Caco-2 (cell line): ENCODE data around the gene SLC12A8. TPM values are rescaled to one million over a fixed set of nuclear protein-coding genes. Genes with fewer than 3 reads are reported as not detected.

Experiments used
- BruUV-seq: library from RNA; stranded (reverse); fragments of 400-500 nt; replicated peaks from 2 replicates; lab custom pipeline; 2021; lab: Mats Ljungman, UMichigan
- CTCF ChIA-PET: fragments of 300-600 bp; sonication (Branson Sonifier 250); formaldehyde crosslinking; loops from one replicate; lab custom pipeline; 2022; ENCODE audit warnings: antibody characterized with exemption; lab: Charles Lee
- POLR2A ChIA-PET: fragments of 300-600 bp; sonication (Branson Sonifier 250); formaldehyde crosslinking; loops from one replicate; lab custom pipeline; 2022; ENCODE audit warnings: antibody characterized with exemption; lab: Charles Lee
- DNase-seq, 2 experiments: peaks; one replicate each; pipeline versions ENCODE4 v3.0.0 to v3.0.0-alpha.2; 2020 to 2022
- H3K27me3 ChIP-seq: replicated peaks from 2 replicates; pipeline ENCODE4 v1.6.0; 2011; ENCODE audit warnings: low read length; ENCODE audit not compliant: control insufficient read depth, insufficient read depth
- H3K36me3 ChIP-seq: 2 replicates; pipeline ENCODE4 v1.5.1; 2011; ENCODE audit warnings: low read length; ENCODE audit not compliant: control insufficient read depth, insufficient read depth
- H3K4me1 ChIP-seq: fragments of 250-450 bp; sonication (Bioruptor Pico); 2 replicates; pipeline ENCODE4 v1.5.1; 2020; ENCODE audit warnings: mild to moderate bottlenecking
- H3K4me3 ChIP-seq: 2 replicates; pipeline ENCODE4 v1.5.1; 2011; ENCODE audit warnings: low read depth, mild to moderate bottlenecking, control low read depth, low read length
- H3K9me3 ChIP-seq: fragments of 250-450 bp; sonication (Bioruptor Pico); 2 replicates; pipeline ENCODE4 v1.5.1; 2020; ENCODE audit warnings: mild to moderate bottlenecking, moderate library complexity
- H3K27ac Mint-ChIP-seq: one replicate; pipeline ENCODE4 v1.8.0; 2022; ENCODE audit warnings: mixed read lengths; ENCODE audit not compliant: unreplicated experiment
- H3K27me3 Mint-ChIP-seq: one replicate; pipeline ENCODE4 v1.8.0; 2022; ENCODE audit warnings: mixed read lengths; ENCODE audit not compliant: insufficient read depth, unreplicated experiment
- H3K36me3 Mint-ChIP-seq: one replicate; pipeline ENCODE4 v1.8.0; 2022; ENCODE audit warnings: mild to moderate bottlenecking, mixed read lengths; ENCODE audit not compliant: insufficient read depth, unreplicated experiment
- H3K4me1 Mint-ChIP-seq: one replicate; pipeline ENCODE4 v1.8.0; 2022; ENCODE audit warnings: low read depth, mixed read lengths; ENCODE audit not compliant: unreplicated experiment
- H3K4me3 Mint-ChIP-seq: one replicate; pipeline ENCODE4 v1.8.0; 2022; ENCODE audit warnings: mild to moderate bottlenecking, moderate library complexity, mixed read lengths; ENCODE audit not compliant: unreplicated experiment
- H3K9me3 Mint-ChIP-seq: one replicate; pipeline ENCODE4 v1.8.0; 2022; ENCODE audit warnings: mixed read lengths; ENCODE audit not compliant: unreplicated experiment
- CTCF ChIP-seq, 2 experiments: fragments of 200-600 bp in 1 of 2; IDR thresholded peaks; 1 replicate in 1 of 2; 2 replicates in 1 of 2; pipeline versions ENCODE4 v1.5.1 to v1.8.0; 2011 to 2022; ENCODE audit warnings: antibody characterized with exemption in 1 of 2, control low read depth in 1 of 2, inconsistent platforms in 1 of 2, low read depth in 1 of 2, low read length in 1 of 2, mild to moderate bottlenecking in 1 of 2, moderate library complexity in 1 of 2; ENCODE audit not compliant: insufficient read depth in 1 of 2, severe bottlenecking in 1 of 2, unreplicated experiment in 1 of 2
- intact Hi-C: fragments of 100-400 bp; cut with micrococcal nuclease; formaldehyde crosslinking; loops from one replicate; pipeline ENCODE4 v1.10.0; 2022; ENCODE audit not compliant: unreplicated experiment
- total RNA-seq: library from RNA; stranded (reverse); gene quantifications from 2 replicates; pipeline ENCODE4 v1.2.3, GENCODE V29; 2022

SLC12A8 gene
- total RNA-seq, 1 experiment from 2014 or later: 23.3 TPM

GRCh38 chr3:125110876-125111480 is 101.6 kb downstream of the SLC12A8 start:
- no TSS peak for BruUV-seq
- ChIA-PET CTCF (no interaction called here), POLR2A (no interaction called here)
- Mint-ChIP-seq H3K4me1 (peaks cover 8% of the 10 kb centered on the region), H3K9me3 (no peaks in the 10 kb centered on the region), H3K36me3 (no peaks in the 10 kb centered on the region), H3K27me3 (no peaks in the 10 kb centered on the region), H3K27ac (no peak overlapping the region), H3K4me3 (no peak overlapping the region)
- Histone ChIP-seq H3K4me3 (no peak overlapping the region), H3K36me3 (no peaks in the 10 kb centered on the region), H3K4me1 (peaks cover 5% of the 10 kb centered on the region; the same call in 1 of the 2 replicates), H3K27me3 (no peaks in the 10 kb centered on the region), H3K9me3 (no peaks in the 10 kb centered on the region)
- no peak for DNase-seq
- no peak for TF ChIP-seq CTCF (IDR thresholded peaks at IDR 0.05; ENCODE audit: insufficient read depth in 1 of 2, low read depth in 1 of 2, low read length in 1 of 2, severe bottlenecking in 1 of 2, unreplicated experiment in 1 of 2)
- intact Hi-C loops: no loop called here

DNA sequence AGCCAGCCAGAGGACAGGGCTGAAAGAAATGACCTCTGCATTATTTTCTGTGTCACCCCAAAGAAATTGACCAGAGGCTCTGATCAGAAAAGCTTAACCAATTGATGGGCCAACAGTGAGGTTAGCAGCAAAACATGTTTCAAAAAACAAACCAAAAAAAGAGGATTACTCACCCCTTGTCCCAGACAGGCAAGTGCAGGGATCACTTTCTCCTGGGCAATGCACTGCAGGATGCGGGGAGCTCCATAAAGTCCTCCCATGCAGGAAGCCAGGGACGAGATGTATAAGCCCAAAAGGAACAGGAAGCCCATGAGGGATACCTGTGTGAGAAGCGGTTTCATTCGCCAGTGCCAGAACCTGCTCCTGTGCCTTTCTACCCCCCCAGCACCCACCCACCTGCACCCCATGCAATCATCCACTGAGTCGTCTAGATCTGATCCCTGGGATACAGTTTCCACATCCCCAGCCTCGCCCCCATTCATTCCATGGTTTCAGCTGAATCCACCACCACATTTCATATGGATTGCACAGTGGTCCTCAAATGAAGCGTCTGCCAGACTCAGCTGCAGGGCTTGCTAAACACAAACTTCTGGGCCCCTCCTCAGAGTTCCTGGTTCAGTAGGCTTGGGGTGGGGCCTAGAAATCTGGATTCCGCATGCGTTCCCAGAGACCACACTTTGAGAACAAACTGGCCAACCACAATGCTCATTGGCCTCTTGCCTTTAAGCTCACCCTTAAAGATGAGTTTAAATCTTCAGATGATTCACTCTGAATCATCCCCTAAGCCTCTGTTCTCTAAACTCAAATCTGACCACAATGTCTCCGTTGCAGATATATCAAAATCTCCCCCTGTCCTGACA is 102.3 kb downstream of the SLC12A8 start:
- ChIA-PET POLR2A (no interaction called here), CTCF (no interaction called here)
- Mint-ChIP-seq H3K4me1 (peaks cover under 1% of the 10 kb centered on the region), H3K27me3 (no peaks in the 10 kb centered on the region), H3K4me3 (no peak overlapping the region), H3K9me3 (no peaks in the 10 kb centered on the region), H3K27ac (no peak overlapping the region), H3K36me3 (no peaks in the 10 kb centered on the region)
- Histone ChIP-seq H3K4me1 (no peaks in the 10 kb centered on the region), H3K9me3 (no peaks in the 10 kb centered on the region), H3K4me3 (no peak overlapping the region), H3K27me3 (no peaks in the 10 kb centered on the region), H3K36me3 (no peaks in the 10 kb centered on the region)
- intact Hi-C loops: no loop called here
- BruUV-seq: no TSS peak
- TF ChIP-seq CTCF (IDR thresholded peaks at IDR 0.05; ENCODE audit: insufficient read depth in 1 of 2, low read depth in 1 of 2, low read length in 1 of 2, severe bottlenecking in 1 of 2, unreplicated experiment in 1 of 2): no peak
- no peak for DNase-seq

DNA sequence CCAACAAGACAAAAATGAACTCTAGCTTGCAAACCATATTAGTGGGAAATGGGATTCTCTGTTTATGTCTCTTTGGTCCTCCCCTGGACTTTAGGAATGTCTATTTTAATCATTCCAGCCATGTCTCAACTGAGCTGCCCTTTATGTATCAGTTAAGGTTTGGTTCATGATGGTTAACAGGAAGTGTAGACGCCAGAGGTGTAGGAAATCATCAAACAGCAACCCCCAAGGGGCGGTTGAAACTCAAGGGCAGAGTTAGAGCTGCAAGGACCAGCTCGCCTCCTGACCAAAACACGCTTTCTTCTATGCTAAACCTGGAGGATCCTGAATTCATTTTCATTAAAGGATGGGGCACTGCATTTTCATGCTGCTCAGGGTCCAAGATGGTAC is 103.0 kb downstream of the SLC12A8 start:
- H3K27ac Mint-ChIP-seq: no peak overlapping the region
- H3K9me3 Mint-ChIP-seq: no peaks in the 10 kb centered on the region
- no peaks in the 10 kb centered on the region for H3K36me3 Mint-ChIP-seq
- intact Hi-C loops: no loop called here
- Histone ChIP-seq H3K9me3 (no peaks in the 10 kb centered on the region), H3K27me3 (no peaks in the 10 kb centered on the region), H3K4me1 (no peaks in the 10 kb centered on the region), H3K36me3 (no peaks in the 10 kb centered on the region), H3K4me3 (no peak overlapping the region)
- H3K4me3 Mint-ChIP-seq: no peak overlapping the region
- H3K27me3 Mint-ChIP-seq: no peaks in the 10 kb centered on the region
- DNase-seq: no peak
- ChIA-PET CTCF (no interaction called here), POLR2A (no interaction called here)
- no peak for TF ChIP-seq CTCF (IDR thresholded peaks at IDR 0.05; ENCODE audit: insufficient read depth in 1 of 2, low read depth in 1 of 2, low read length in 1 of 2, severe bottlenecking in 1 of 2, unreplicated experiment in 1 of 2)
- BruUV-seq: no TSS peak
- H3K4me1 Mint-ChIP-seq: no peaks in the 10 kb centered on the region
